Measurements from ENCODE around the gene SHISAL2B. TPM values are rescaled to one million over a fixed set of nuclear protein-coding genes. Genes with fewer than 3 reads are reported as not detected.
"Not testable (repeated sequence)": the region's sequence is repeated elsewhere in the genome, so short reads cannot be mapped to it uniquely, and the experiment has no call there.

Gene SHISAL2B
- total RNA-seq, 4 donors from 2014 or later = not detected

DNA sequence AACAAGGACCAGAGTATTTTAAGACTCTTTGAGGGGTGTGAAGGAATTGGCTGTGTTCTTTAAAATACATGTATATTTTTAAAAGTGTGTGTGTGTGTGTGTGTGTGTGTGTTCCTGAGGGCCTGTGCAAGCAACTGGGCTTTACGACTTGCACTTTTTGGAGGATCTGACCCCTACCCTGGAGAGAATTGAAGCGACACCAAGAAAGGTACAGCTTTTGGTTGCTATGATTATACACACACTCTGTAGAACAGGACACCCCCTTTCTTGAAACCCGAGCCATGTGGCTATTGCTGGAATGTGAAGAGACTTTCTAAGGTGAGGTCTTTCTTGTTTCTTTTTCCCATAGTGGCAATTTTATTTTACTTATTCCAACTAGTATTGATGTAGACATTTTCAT lies 988 bp downstream of the SHISAL2B start:
- TF ChIP-seq, protein P1, sequence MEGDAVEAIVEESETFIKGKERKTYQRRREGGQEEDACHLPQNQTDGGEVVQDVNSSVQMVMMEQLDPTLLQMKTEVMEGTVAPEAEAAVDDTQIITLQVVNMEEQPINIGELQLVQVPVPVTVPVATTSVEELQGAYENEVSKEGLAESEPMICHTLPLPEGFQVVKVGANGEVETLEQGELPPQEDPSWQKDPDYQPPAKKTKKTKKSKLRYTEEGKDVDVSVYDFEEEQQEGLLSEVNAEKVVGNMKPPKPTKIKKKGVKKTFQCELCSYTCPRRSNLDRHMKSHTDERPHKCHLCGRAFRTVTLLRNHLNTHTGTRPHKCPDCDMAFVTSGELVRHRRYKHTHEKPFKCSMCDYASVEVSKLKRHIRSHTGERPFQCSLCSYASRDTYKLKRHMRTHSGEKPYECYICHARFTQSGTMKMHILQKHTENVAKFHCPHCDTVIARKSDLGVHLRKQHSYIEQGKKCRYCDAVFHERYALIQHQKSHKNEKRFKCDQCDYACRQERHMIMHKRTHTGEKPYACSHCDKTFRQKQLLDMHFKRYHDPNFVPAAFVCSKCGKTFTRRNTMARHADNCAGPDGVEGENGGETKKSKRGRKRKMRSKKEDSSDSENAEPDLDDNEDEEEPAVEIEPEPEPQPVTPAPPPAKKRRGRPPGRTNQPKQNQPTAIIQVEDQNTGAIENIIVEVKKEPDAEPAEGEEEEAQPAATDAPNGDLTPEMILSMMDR (IDR thresholded peaks at IDR 0.05) = no peak
- no peak for TF ChIP-seq POLR2A (IDR thresholded peaks at IDR 0.05)
- Histone ChIP-seq H3K27me3 (peaks cover 6% of the 10 kb centered on the region), H3K36me3 (no peaks in the 10 kb centered on the region), H3K27ac (no peak overlapping the region), H3K9me3 (no peaks in the 10 kb centered on the region), H3K4me1 (peaks cover 6 to 8% of the 10 kb centered on the region in 2 donors), H3K4me3 (replicated peaks in 1 of 3) (no peak overlapping the region)
- intact Hi-C loops (cut with DNase I) = no loop called here
- DNase-seq = no peak
- WGBS, 2 donors = 18 to 24% methylated on average over 3 of the region's 3 CpGs

DNA sequence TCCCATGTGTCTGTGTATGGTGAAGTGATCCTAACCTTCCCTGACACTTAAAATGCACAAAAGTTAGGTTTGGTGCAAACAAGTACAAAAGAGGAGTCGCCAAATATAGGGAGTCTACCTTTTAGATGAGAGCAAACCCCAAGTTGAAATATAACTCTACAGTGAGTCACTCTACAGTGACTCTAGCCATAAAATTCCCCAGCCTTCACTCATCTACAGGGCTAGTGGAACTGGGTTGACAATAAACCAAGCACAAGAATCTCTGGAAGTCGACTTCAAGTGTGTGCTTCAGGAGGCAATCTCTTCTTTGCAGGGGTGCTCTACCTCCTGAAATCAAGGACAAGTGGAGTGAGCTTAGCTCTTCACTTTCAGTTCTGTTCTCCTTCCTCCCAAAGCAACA lies 3.3 kb downstream of the SHISAL2B start:
- Histone ChIP-seq H3K27me3 (peaks cover 6% of the 10 kb centered on the region), H3K9me3 (no peaks in the 10 kb centered on the region), H3K27ac (no peak overlapping the region), H3K4me3 (replicated peaks in 1 of 3) (no peak overlapping the region), H3K36me3 (no peaks in the 10 kb centered on the region), H3K4me1 (peaks cover 6 to 8% of the 10 kb centered on the region in 2 donors)
- WGBS, 2 donors = 69 to 73% methylated on average over 2 of the region's 2 CpGs
- intact Hi-C loops (cut with DNase I) = no loop called here
- DNase-seq = no peak
- TF ChIP-seq, protein P1 (IDR thresholded peaks at IDR 0.05) = no peak
- TF ChIP-seq POLR2A (IDR thresholded peaks at IDR 0.05) = no peak

DNA sequence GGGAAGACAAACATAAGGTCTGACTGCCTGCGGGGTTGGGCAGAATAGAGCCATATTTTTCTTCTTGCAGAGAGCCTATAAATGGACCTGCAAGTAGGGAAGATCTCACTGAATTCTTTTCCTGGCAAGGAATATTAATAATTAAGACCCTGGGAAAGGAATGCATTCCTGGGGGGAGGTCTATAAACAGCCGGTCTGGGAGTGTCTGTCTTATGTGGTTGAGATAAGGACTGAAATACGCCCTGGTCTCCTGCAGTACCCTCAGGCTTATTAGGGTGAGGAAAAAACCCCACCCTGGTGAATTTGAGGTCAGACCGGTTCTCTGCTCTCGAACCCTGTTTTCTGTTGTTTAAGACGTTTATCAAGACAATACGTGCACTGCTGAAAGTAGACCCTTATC lies 6.1 kb downstream of the SHISAL2B start:
- H3K27me3 ChIP-seq; H3K4me1 ChIP-seq; H3K9me3 ChIP-seq; intact Hi-C loops (cut with DNase I); H3K4me3 ChIP-seq (replicated peaks in 1 of 3); H3K36me3 ChIP-seq; DNase-seq; H3K27ac ChIP-seq: not testable (repeated sequence)
- 90 to 94% methylated on average over 7 of the region's 7 CpGs for WGBS, 2 donors

DNA sequence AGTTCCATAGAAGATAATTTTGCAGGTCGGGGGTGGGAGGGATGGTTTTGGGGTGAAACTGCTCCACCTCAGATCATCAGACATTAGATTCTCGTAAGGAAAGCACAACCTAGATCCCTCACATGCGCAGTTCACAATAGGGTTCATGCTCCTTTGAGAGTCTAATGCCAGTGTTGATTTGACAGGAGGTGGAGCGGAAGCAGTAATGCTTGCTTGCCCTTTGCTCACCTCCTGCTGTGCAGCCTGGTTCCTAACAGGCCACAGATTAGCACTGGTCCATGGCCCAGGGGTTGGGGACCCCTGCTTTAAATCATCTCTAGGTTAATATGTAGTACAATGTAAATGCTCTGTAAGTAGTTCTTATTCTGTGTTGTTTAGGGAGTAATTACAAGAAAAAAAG lies 10.5 kb downstream of the SHISAL2B start:
- no peak for DNase-seq
- WGBS, 2 donors = 87 to 93% methylated on average over 4 of the region's 4 CpGs

DNA sequence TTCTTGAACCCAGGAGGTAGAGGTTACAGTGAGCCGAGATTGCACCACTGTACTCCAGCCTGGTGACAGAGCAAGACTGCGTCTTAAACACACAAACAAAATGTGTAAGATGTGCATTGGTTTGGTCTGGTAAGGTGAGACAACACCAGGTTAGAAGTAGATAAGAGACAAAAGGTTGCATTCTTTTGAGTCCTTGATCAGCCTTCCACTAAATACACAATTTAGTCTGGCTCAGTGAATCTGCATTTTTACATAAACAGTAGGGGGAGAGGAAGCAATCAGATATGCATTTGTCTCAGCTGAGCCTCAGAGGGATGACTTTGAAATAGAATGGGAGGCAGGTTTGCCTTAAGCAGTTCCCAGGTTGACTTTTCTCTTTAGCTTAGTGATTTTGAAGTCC lies 15.8 kb downstream of the SHISAL2B start:
- H3K4me3 ChIP-seq (replicated peaks in 1 of 3); H3K27me3 ChIP-seq; intact Hi-C loops (cut with DNase I); H3K4me1 ChIP-seq; H3K9me3 ChIP-seq; H3K36me3 ChIP-seq; DNase-seq; H3K27ac ChIP-seq: not testable (repeated sequence)
- 22 to 27% methylated on average over 2 of the region's 2 CpGs for WGBS, 2 donors

More for the DNA sequence above, 10.5 kb downstream of the SHISAL2B start:
- no peak for TF ChIP-seq POLR2A (IDR thresholded peaks at IDR 0.05)
- TF ChIP-seq, protein P1 (IDR thresholded peaks at IDR 0.05) = no peak
- Histone ChIP-seq H3K36me3 (no peaks in the 10 kb centered on the region), H3K9me3 (no peaks in the 10 kb centered on the region), H3K27me3 (no peaks in the 10 kb centered on the region), H3K4me1 (no peaks in the 10 kb centered on the region), H3K4me3 (replicated peaks in 1 of 3) (no peak overlapping the region), H3K27ac (no peak overlapping the region)
- intact Hi-C loops (cut with DNase I) = no loop called here

DNA sequence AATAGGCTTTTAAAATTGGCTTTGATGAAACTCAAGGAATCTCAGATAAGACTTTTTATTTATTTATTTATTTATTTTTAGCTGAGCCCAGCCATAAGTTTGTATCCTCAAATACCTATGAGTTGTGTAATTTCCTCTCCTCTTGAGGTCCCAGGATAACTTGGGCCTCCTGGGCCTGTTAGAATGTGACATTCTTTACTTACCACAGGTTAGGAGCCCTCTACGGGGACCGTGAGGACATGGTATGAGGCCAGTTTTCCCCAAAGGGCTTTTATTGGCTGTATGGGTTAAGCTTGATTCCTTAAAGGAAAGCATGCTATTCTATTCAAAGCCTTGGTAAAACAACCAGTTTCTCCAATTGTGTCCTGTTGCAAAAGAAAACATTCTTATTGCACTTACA lies 16.9 kb downstream of the SHISAL2B start:
- Histone ChIP-seq H3K4me3 (replicated peaks in 1 of 3) (no peak overlapping the region), H3K9me3 (no peaks in the 10 kb centered on the region), H3K27ac (no peak overlapping the region), H3K27me3 (no peaks in the 10 kb centered on the region), H3K4me1 (no peaks in the 10 kb centered on the region), H3K36me3 (no peaks in the 10 kb centered on the region)
- 74 to 87% methylated on average over 2 of the region's 2 CpGs for WGBS, 2 donors
- no peak for TF ChIP-seq POLR2A (IDR thresholded peaks at IDR 0.05)
- TF ChIP-seq, protein P1 (IDR thresholded peaks at IDR 0.05) = no peak
- DNase-seq = no peak
- intact Hi-C loops (cut with DNase I) = no loop called here

DNA sequence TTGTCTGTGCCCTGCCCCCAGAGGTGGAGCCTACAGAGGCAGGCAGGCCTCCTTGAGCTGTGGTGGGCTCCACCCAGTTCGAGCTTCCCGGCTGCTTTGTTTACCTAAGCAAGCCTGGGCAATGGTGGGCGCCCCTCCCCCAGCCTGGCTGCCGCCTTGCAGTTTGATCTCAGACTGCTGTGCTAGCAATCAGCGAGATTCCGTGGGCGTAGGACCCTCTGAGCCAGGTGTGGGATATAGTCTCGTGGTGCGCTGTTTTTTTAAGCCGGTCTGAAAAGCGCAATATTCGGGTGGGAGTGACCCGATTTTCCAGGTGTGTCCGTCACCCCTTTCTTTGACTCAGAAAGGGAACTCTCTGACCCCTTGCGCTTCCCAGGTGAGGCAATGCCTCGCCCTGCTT lies 24.2 kb downstream of the SHISAL2B start:
- DNase-seq; H3K4me3 ChIP-seq (replicated peaks in 1 of 3); intact Hi-C loops (cut with DNase I); H3K4me1 ChIP-seq; H3K36me3 ChIP-seq; H3K9me3 ChIP-seq; H3K27me3 ChIP-seq; H3K27ac ChIP-seq: not testable (repeated sequence)
- 88% methylated on average over 12 of the region's 16 CpGs for WGBS, 2 donors
